ENCODE measurements around the gene PLIN4. TPM values are rescaled to one million over a fixed set of nuclear protein-coding genes. Genes with fewer than 3 reads are reported as not detected.

Gene PLIN4
- total and polyA plus RNA-seq, 2 donors (not counting 3 experiments of a cell fraction or from before 2014, with no cell fraction given) = 0.01 TPM; not detected in 1

DNA sequence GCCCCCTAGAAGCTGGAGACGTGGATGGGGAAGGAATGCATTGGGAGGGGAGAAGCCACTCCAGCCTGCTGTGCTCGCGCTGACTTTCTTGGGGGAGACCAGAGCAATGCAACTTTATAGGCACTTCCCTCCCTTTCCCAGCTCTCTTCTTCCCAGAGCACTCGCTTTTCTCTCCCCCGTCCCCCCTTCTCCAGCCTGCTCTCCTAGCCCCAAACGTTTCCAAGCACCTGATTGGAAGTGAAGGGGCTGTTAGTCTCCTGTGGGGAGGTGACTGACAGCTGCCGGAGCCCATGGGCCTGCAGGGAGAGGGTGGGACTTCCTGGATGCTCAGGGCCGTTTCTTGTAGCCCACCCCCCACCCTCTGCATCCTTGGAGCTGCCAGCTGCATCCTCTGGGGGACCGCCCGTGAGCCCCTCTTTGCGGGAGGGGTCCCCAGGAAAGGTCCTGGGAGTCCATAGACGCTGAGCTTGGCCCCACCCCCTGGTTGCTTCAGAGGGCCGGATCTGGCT lies 43.7 kb downstream of the PLIN4 start:
- FAIRE-seq = peak; percentile 87
- peak overlapping the region; percentile 10 for H2AFZ ChIP-seq (ENCODE audit: low read depth, low read length)
- H3K9me1 ChIP-seq (replicated peaks; ENCODE audit: control insufficient read depth, extremely low read depth, insufficient read depth, low read length) = no peaks in the 10 kb centered on the region
- H4K20me1 ChIP-seq (replicated peaks; ENCODE audit: control insufficient read depth, extremely low read depth, insufficient read depth, low read length) = no peaks in the 10 kb centered on the region
- TF ChIP-seq MYC (IDR thresholded peaks at IDR 0.05; ENCODE audit: low read depth, low read length) (no peak), POLR2AphosphoS5 (IDR thresholded peaks at IDR 0.05; ENCODE audit: insufficient read depth, low read depth, low read length) (peak; percentile 44), POLR2A (IDR thresholded peaks at IDR 0.05; ENCODE audit: low read depth, low read length) (peak; percentile 41)
- no peak overlapping the region for H3K27ac ChIP-seq (ENCODE audit: insufficient read depth, low read depth, low read length)
- DNase-seq (ENCODE audit: low read depth, low spot score) = peak; percentile 75
- CTCF ChIA-PET = interaction anchor here (0.9 to 1.4 kb wide), 3 partner anchors 20 to 122 kb away, joined by 3 to 4 read pairs (median 3); no protein-coding TSS in a partner anchor
- peak overlapping the region; percentile 62 for H3K4me2 ChIP-seq (ENCODE audit: insufficient read depth, low read length)
- H3K9me3 ChIP-seq (replicated peaks; ENCODE audit: control insufficient read depth, insufficient read depth, low read length) = no peaks in the 10 kb centered on the region
- no peaks in the 10 kb centered on the region for H3K27me3 ChIP-seq (ENCODE audit: control insufficient read depth in 2 of 2, insufficient read depth in 2 of 2, low read length in 2 of 2)
- dilution Hi-C loops (cut with MboI; ENCODE audit: extremely low pct_ligation_motif_present, low sequenced_read_pairs) (no loop called here), intact Hi-C loops (cut with micrococcal nuclease) (loop anchor here (5.0 kb wide), 1 partner anchor 163 kb away; the partner anchor contains the start of gene TNFAIP8L1)
- peak overlapping the region; percentile 6 to 42 (median 32) for H3K4me3 ChIP-seq (replicated peaks in 1 of 3; ENCODE audit: insufficient read depth in 1 of 3, low read depth in 1 of 3, low read length in 3 of 3)
- no TSS peak for BruUV-seq (replicated peaks)
- H3K4me1 ChIP-seq (ENCODE audit: control insufficient read depth, extremely low read depth, insufficient read depth, low read length) = peaks cover 12% of the 10 kb centered on the region
- peaks cover 27% of the 10 kb centered on the region for H3K79me2 ChIP-seq (ENCODE audit: control insufficient read depth, insufficient read depth, low read length)
- H3K9ac ChIP-seq (replicated peaks; ENCODE audit: extremely low read depth, insufficient read depth, low read length) = no peak overlapping the region
- peaks cover 9 to 20% of the 10 kb centered on the region in 2 experiments for H3K36me3 ChIP-seq (ENCODE audit: control insufficient read depth in 2 of 2, extremely low read depth in 1 of 2, insufficient read depth in 2 of 2, low read length in 2 of 2)
- POLR2A ChIA-PET = no interaction called here

DNA sequence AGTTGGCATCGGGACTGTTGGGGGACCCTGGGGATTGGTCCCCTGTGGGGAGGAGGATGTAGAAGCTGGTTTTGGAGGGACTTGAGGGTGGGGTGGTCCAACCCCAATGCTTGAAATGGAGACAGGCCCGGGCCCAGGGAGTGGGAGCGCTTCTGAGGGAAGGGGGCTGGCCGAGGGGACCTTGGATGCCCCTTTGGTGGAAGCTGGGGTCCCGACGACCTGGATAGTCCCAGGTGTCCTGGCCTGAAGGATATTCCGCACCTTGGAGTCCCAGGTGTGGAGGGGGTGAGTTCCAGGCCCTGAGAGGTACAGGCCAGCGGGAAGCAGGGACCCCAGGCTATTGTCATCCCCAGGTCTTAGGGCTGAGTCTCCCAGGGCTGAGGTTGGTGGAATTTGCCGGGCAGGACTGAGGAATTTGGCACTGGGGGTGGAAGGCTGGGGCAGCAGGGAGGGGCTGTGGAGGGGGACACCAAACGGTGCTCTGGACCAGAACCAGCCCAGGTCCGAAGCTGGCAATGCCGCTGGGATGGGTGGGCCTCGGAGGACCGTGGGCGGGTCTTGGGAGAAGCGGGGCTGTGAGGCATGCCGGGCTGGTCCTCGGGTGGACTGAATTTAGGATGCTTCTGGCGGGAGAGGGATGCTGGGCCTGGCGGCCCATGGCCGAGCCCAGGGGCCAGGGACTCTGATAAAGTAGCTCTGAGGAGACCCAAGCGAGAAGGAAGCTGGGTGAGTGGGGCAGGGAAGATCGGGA lies 44.3 kb downstream of the PLIN4 start:
- dilution Hi-C loops (cut with MboI; ENCODE audit: extremely low pct_ligation_motif_present, low sequenced_read_pairs) = no loop called here
- no peak for DNase-seq (ENCODE audit: low read depth, low spot score)
- H3K4me2 ChIP-seq (ENCODE audit: insufficient read depth, low read length) = peak overlapping the region; percentile 62
- ChIA-PET POLR2A (no interaction called here), CTCF (interaction anchor here (0.6 to 1.4 kb wide), 4 partner anchors 17 to 121 kb away, joined by 3 to 6 read pairs (median 4); no protein-coding TSS in a partner anchor)
- no peak overlapping the region for H3K27ac ChIP-seq (ENCODE audit: insufficient read depth, low read depth, low read length)
- H3K9me3 ChIP-seq (replicated peaks; ENCODE audit: control insufficient read depth, insufficient read depth, low read length) = no peaks in the 10 kb centered on the region
- no TSS peak for BruUV-seq (replicated peaks)
- H4K20me1 ChIP-seq (replicated peaks; ENCODE audit: control insufficient read depth, extremely low read depth, insufficient read depth, low read length) = no peaks in the 10 kb centered on the region
- H3K36me3 ChIP-seq (ENCODE audit: control insufficient read depth in 2 of 2, extremely low read depth in 1 of 2, insufficient read depth in 2 of 2, low read length in 2 of 2) = peaks cover 9 to 19% of the 10 kb centered on the region in 2 experiments
- intact Hi-C loops (cut with micrococcal nuclease) = loop anchor here (5.0 kb wide), 1 partner anchor 163 kb away; the partner anchor contains the start of gene TNFAIP8L1
- H3K4me1 ChIP-seq (ENCODE audit: control insufficient read depth, extremely low read depth, insufficient read depth, low read length) = peaks cover 12% of the 10 kb centered on the region
- FAIRE-seq = peak; percentile 26
- H3K9me1 ChIP-seq (replicated peaks; ENCODE audit: control insufficient read depth, extremely low read depth, insufficient read depth, low read length) = no peaks in the 10 kb centered on the region
- H3K9ac ChIP-seq (replicated peaks; ENCODE audit: extremely low read depth, insufficient read depth, low read length) = no peak overlapping the region
- H3K27me3 ChIP-seq (ENCODE audit: control insufficient read depth in 2 of 2, insufficient read depth in 2 of 2, low read length in 2 of 2) = no peaks in the 10 kb centered on the region
- peaks cover 27% of the 10 kb centered on the region for H3K79me2 ChIP-seq (ENCODE audit: control insufficient read depth, insufficient read depth, low read length)
- peak overlapping the region; percentile 6 to 42 (median 32) for H3K4me3 ChIP-seq (replicated peaks in 1 of 3; ENCODE audit: insufficient read depth in 1 of 3, low read depth in 1 of 3, low read length in 3 of 3)
- no peak for TF ChIP-seq JUN (IDR thresholded peaks at IDR 0.05; ENCODE audit: borderline replicate concordance, insufficient read depth, insufficient read length, low read depth)
- TF ChIP-seq, protein P1, sequence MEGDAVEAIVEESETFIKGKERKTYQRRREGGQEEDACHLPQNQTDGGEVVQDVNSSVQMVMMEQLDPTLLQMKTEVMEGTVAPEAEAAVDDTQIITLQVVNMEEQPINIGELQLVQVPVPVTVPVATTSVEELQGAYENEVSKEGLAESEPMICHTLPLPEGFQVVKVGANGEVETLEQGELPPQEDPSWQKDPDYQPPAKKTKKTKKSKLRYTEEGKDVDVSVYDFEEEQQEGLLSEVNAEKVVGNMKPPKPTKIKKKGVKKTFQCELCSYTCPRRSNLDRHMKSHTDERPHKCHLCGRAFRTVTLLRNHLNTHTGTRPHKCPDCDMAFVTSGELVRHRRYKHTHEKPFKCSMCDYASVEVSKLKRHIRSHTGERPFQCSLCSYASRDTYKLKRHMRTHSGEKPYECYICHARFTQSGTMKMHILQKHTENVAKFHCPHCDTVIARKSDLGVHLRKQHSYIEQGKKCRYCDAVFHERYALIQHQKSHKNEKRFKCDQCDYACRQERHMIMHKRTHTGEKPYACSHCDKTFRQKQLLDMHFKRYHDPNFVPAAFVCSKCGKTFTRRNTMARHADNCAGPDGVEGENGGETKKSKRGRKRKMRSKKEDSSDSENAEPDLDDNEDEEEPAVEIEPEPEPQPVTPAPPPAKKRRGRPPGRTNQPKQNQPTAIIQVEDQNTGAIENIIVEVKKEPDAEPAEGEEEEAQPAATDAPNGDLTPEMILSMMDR (IDR thresholded peaks at IDR 0.05; ENCODE audit: extremely low read depth in 1 of 2, insufficient read depth in 1 of 2, low read depth in 1 of 2, low read length in 2 of 2) = no peak
- TF ChIP-seq POLR2A (IDR thresholded peaks at IDR 0.05; ENCODE audit: low read depth, low read length) = no peak
- TF ChIP-seq POLR2AphosphoS5 (IDR thresholded peaks at IDR 0.05; ENCODE audit: insufficient read depth, low read depth, low read length) = no peak
- no peak for TF ChIP-seq GATA2 (IDR thresholded peaks at IDR 0.05; ENCODE audit: insufficient read depth, insufficient read length, low read depth, low read length)
- no peak for TF ChIP-seq FOS (IDR thresholded peaks at IDR 0.05; ENCODE audit: borderline replicate concordance, insufficient read depth, low read length)
- no peak for TF ChIP-seq MYC (IDR thresholded peaks at IDR 0.05; ENCODE audit: low read depth, low read length)
- TF ChIP-seq EZH2 (IDR thresholded peaks at IDR 0.05; ENCODE audit: borderline replicate concordance, low read depth, low read length, severe bottlenecking) = no peak
- no peak for TF ChIP-seq MAX (IDR thresholded peaks at IDR 0.05; ENCODE audit: insufficient read depth, insufficient read length)
- H2AFZ ChIP-seq (ENCODE audit: low read depth, low read length) = peak overlapping the region; percentile 10
